GM13977 (cell line): ENCODE data around the gene BMP15.

ENCODE experiments used
- DNase-seq: peaks from one replicate; pipeline ENCODE4 v3.0.0; 2012; ENCODE audit warnings: low spot score
- in situ Hi-C: fragments of 300-500 bp; cut with MboI; formaldehyde crosslinking; loops from one replicate; pipeline ENCODE4 v1.12.0; 2022; ENCODE audit warnings: low sequenced_read_pairs, low pct_unique_long_range_greater_than_20kb, mixed read lengths, inconsistent platforms; ENCODE audit not compliant: unreplicated experiment
- TF ChIP-seq, protein P1 (sequence below): IDR thresholded peaks from 2 replicates; pipeline ENCODE4 v1.5.1; 2012; ENCODE audit warnings: mild to moderate bottlenecking, control low read depth; ENCODE audit not compliant: insufficient read depth; ENCODE audit errors: extremely low read depth, missing control alignments

The BMP15 gene

DNA sequence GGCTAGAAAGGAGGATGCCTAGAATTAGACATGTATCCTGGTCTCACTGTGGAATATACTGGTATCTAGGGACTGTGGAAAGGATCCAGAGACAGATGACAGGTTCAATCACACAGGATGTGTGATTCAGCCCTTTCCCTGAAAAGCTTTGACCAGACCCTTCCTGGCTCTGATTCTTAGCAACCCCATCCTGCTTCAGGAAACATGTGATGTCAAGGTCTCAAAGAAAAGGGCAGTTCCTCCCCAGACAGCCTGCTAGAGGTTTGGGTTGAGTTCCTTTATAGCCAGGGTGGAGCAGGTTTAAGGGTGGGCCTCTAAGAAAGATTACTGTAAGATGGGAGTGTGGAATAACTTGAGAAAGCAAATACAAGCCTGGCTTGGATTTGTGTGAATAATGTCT, 3.0 kb downstream of the BMP15 start:
- in situ Hi-C loops = no loop called here
- DNase-seq = no peak
- TF ChIP-seq, protein P1, sequence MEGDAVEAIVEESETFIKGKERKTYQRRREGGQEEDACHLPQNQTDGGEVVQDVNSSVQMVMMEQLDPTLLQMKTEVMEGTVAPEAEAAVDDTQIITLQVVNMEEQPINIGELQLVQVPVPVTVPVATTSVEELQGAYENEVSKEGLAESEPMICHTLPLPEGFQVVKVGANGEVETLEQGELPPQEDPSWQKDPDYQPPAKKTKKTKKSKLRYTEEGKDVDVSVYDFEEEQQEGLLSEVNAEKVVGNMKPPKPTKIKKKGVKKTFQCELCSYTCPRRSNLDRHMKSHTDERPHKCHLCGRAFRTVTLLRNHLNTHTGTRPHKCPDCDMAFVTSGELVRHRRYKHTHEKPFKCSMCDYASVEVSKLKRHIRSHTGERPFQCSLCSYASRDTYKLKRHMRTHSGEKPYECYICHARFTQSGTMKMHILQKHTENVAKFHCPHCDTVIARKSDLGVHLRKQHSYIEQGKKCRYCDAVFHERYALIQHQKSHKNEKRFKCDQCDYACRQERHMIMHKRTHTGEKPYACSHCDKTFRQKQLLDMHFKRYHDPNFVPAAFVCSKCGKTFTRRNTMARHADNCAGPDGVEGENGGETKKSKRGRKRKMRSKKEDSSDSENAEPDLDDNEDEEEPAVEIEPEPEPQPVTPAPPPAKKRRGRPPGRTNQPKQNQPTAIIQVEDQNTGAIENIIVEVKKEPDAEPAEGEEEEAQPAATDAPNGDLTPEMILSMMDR = no peak

DNA sequence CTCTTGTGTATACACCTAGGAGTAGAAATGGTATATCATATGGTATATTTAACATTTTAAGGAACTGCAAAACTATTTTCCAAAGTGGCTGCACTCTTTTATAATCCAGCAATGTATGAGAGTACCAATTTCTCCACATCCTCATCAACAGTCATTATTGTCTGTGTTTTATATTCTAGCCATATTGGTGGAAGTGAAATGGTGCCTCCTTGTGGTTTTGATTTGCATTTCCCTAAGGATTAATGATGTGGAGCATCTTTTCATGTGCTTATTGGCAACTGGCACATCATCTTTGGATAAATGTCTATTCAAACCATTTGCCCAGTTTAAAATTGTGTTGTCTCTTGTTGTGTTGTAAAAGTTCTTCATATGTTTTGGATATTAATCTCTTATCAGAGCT, 9.6 kb downstream of the BMP15 start:
- in situ Hi-C loops = no loop called here
- TF ChIP-seq, protein P1 = no peak
- no peak for DNase-seq

DNA sequence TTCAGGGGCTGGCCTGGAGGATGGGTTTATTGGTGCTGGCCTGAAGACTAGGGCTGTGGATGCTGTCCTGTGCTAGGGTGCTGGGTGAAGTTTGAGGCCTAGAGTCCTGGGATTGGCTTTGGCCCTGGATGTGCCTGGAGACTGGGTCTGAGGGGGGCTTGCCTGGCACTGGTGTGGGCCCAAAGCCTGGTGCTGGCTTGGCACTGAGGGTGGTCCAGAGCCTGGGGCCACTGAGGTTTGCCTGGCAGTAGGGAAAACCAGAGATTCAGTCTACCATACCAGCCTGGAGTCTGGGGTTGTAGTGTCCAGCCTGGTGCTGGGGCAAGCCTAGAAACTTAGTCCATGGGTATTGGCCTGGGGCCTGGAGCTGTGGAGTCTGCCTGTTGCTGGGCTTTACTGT, 16.6 kb downstream of the BMP15 start:
- TF ChIP-seq, protein P1 = no peak

DNA sequence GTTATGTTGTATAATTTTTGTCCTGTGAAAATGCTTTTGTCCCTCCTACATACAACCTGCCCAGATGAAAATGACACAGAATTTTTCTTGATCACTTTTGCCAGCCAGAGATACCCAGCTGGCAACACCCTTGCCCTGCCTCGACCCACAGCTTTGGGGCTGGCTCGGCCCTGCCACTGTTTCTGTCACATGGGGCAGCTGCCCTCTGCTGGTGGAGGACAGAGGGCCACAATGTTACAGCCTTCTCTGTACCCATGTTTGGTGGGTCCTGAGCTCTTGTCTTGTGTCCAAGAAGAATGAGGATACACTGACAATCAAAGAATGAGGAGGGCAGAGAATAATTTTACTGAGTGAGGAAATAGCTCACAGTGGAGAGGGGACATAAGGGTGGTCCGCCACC, 31.1 kb downstream of the BMP15 start:
- no peak for DNase-seq
- TF ChIP-seq, protein P1 = peak; percentile 44
- in situ Hi-C loops = no loop called here

More for the DNA sequence above, 16.6 kb downstream of the BMP15 start:
- in situ Hi-C loops = no loop called here
- no peak for DNase-seq

DNA sequence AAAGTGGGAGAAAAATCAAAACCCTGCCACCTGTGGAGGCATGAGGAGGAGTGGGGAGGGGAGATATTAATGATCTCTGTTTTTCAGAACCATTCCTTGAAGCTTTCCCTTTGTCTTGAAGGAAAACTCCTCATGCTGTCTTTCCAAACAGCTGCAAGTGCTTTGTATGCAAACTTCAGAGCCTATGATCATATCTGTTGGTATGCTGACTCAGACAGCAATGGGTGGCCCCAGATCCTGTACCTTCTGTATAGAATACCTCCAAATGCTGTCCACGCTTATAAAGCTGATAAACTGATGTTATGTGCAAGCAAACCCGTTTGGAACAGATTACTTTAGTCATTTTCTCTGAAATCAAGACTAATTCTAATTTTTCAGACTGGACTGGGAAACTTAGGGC, 31.9 kb downstream of the BMP15 start:
- DNase-seq = no peak
- TF ChIP-seq, protein P1 = no peak
- in situ Hi-C loops = no loop called here

DNA sequence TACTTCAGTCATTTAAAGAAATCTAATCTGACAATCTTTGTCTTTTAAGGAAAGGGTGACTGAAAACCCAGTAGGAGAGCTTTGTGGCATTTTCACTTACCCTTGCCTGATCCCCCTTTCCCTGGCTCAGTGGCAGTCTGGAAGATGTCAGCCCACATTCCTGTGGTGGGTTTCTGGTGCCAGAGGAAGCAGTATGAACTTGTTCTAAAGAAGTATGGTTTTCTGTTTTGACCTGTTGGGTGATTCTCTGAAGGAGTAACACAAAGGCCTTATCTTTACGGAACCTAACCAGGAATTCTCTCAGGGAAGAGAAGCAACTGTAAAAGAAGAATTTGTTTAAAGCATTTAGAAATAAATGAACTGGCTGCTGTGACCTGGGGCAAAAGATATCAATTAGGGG, 41.9 kb downstream of the BMP15 start:
- in situ Hi-C loops = no loop called here
- no peak for DNase-seq
- TF ChIP-seq, protein P1 = no peak

DNA sequence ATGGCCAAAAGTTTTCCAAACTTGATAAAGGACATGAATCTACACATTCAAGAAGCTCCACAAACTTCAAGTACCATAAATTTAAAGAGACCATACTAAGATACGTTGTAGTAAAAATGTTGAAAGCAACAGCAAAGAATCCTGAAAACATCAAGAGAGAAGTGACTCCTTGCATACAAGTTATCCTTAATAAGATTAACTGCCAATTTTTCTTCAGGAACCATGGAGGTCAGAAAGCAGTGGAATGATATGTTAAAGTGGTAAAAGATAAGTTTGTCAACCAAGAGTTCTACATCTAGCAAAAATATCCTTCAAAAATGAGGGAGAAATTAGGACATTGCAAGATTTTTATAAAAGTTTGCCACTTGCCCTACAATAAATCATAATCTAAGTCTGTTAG, 43.3 kb downstream of the BMP15 start:
- no peak for DNase-seq
- in situ Hi-C loops = no loop called here
- TF ChIP-seq, protein P1 = no peak
